Ramos (cell line): Measurements from ENCODE around the gene TFEC.
"Not testable (repeated sequence)": the region's sequence is repeated elsewhere in the genome, so short reads cannot be mapped to it uniquely, and the experiment has no call there.

Experiments
- in situ Hi-C: fragments of 300-500 bp; cut with MboI; formaldehyde crosslinking; loops from one replicate; pipeline ENCODE4 v1.14.3; 2022; ENCODE audit warnings: low sequenced_read_pairs; ENCODE audit not compliant: unreplicated experiment

The TFEC gene

GRCh38 chr7:115933471-115933870 is 97.1 kb downstream of the TFEC start:
- in situ Hi-C loops: no loop called here

- in situ Hi-C loops: no loop called here
Measured at GRCh38 chr7:115932880-115933279, 97.7 kb downstream of the TFEC start.

- in situ Hi-C loops: not testable (repeated sequence)
Measured at GRCh38 chr7:115930184-115930583, 100.4 kb downstream of the TFEC start.

- in situ Hi-C loops: not testable (repeated sequence)
Measured at GRCh38 chr7:115929736-115930135, 100.8 kb downstream of the TFEC start.

GRCh38 chr7:115924411-115924810 is 106.2 kb downstream of the TFEC start:
- in situ Hi-C loops: no loop called here

GRCh38 chr7:115920367-115920766 is 110.2 kb downstream of the TFEC start:
- in situ Hi-C loops: no loop called here

- in situ Hi-C loops: no loop called here
Measured at GRCh38 chr7:115914951-115915350, 115.6 kb downstream of the TFEC start.

GRCh38 chr7:115911465-115911864 is 119.1 kb downstream of the TFEC start:
- in situ Hi-C loops: no loop called here

GRCh38 chr7:115910541-115911164 is 119.9 kb downstream of the TFEC start:
- in situ Hi-C loops: no loop called here

- in situ Hi-C loops: no loop called here
Measured at GRCh38 chr7:115906731-115907130, 123.8 kb downstream of the TFEC start.

- in situ Hi-C loops: no loop called here
Measured at GRCh38 chr7:115889669-115889984, 140.9 kb downstream of the TFEC start.

GRCh38 chr7:115888981-115889668 is 141.4 kb downstream of the TFEC start:
- in situ Hi-C loops: no loop called here

GRCh38 chr7:115885550-115885949 is 145.0 kb downstream of the TFEC start:
- in situ Hi-C loops: no loop called here
